ENCODE data around the gene MYH6. TPM values are rescaled to one million over a fixed set of nuclear protein-coding genes. Genes with fewer than 3 reads are reported as not detected.

Gene MYH6
- total RNA-seq, 1 experiment from 2014 or later = 0.07 TPM

- Histone ChIP-seq H2BK15ac (ENCODE audit: low read depth, low read length) (no peak overlapping the region), H2BK20ac (ENCODE audit: low read depth, low read length, poor library complexity, severe bottlenecking) (no peak overlapping the region), H4K20me1 (ENCODE audit: control insufficient read depth, insufficient read depth, insufficient read length) (no peaks in the 10 kb centered on the region), H3K79me2 (ENCODE audit: insufficient read depth, low read length) (no peaks in the 10 kb centered on the region), H4K8ac (replicated peaks; ENCODE audit: insufficient read length, low read depth, low read length) (no peak overlapping the region), H3K27me3 (ENCODE audit: insufficient read depth, low read length) (no peaks in the 10 kb centered on the region; the same call in 1 of the 2 replicates), H2BK12ac (ENCODE audit: insufficient read length, low read depth, low read length) (no peak overlapping the region), H3K4ac (ENCODE audit: low read depth, low read length) (no peak overlapping the region), H3K79me1 (ENCODE audit: insufficient read depth, low read depth, low read length, poor library complexity, severe bottlenecking) (no peaks in the 10 kb centered on the region), H3K4me2 (ENCODE audit: insufficient read depth, insufficient read length, low read length) (no peak overlapping the region), H3T11ph (ENCODE audit: low read length) (no peak overlapping the region), H2BK5ac (ENCODE audit: insufficient read length, low read length) (no peak overlapping the region), H2AFZ (ENCODE audit: low read length) (no peak overlapping the region), H4K91ac (ENCODE audit: insufficient read length, low read depth, low read length) (no peak overlapping the region), H3K14ac (ENCODE audit: insufficient read depth, low read length) (no peak overlapping the region), H3K4me1 (ENCODE audit: insufficient read depth, low read length) (no peaks in the 10 kb centered on the region), H3K23ac (ENCODE audit: insufficient read length, low read depth, low read length) (no peak overlapping the region), H3K56ac (ENCODE audit: insufficient read length, low read depth, low read length) (no peak overlapping the region), H2AK5ac (ENCODE audit: insufficient read length, low read length) (no peak overlapping the region), H3K23me2 (ENCODE audit: insufficient read length, low read depth, low read length, poor library complexity, severe bottlenecking) (no peaks in the 10 kb centered on the region), H4K5ac (ENCODE audit: insufficient read length, low read depth, low read length) (no peak overlapping the region), H3K27ac (ENCODE audit: insufficient read length, low read depth, low read length) (no peak overlapping the region), H3K18ac (ENCODE audit: insufficient read length, low read depth, low read length) (no peak overlapping the region), H3K9ac (ENCODE audit: extremely low read depth, insufficient read length, low read length) (no peak overlapping the region), H2BK120ac (ENCODE audit: low read depth, low read length, poor library complexity, severe bottlenecking) (no peak overlapping the region), H3K9me3 (ENCODE audit: control insufficient read depth, low read depth, low read length) (no peaks in the 10 kb centered on the region)
- Mint-ChIP-seq H3K9me3 (no peaks in the 10 kb centered on the region), H3K36me3 (ENCODE audit: insufficient read depth in 1 of 3, low read depth in 3 of 3) (no peaks in the 10 kb centered on the region; a peak in 1 of 7 replicates), H3K27ac (no peak overlapping the region; a peak in 1 of 7 replicates), H3K4me1 (peaks cover 9 to 20% of the 10 kb centered on the region in 2 experiments), H3K4me3 (no peak overlapping the region; a peak in 1 of 5 replicates), H3K27me3 (ENCODE audit: low read depth) (peaks cover 67% of the 10 kb centered on the region)
- no peak for DNase-seq
- no peak for TF ChIP-seq CTCF (conservative IDR thresholded peaks at IDR 0.05)
- no CpG with 5 or more reads among the region's 4 CpGs for WGBS (ENCODE audit: extremely low coverage, insufficient read length, low lambda C conversion rate)
Measured at GRCh38 chr14:23380976-23381375, 27.1 kb downstream of the MYH6 start.
